ENCODE measurements around the gene IDUA. TPM values are rescaled to one million over a fixed set of nuclear protein-coding genes. Genes with fewer than 3 reads are reported as not detected.
A peak's percentile ranks its signal among the peaks of the same experiment; 100 is the strongest.
"Not testable (repeated sequence)": the region's sequence is repeated elsewhere in the genome, so short reads cannot be mapped to it uniquely, and the experiment has no call there.

The IDUA gene
- total and polyA plus RNA-seq, 4 donors: 5.1 to 40.2 (median 27.0) TPM

DNA sequence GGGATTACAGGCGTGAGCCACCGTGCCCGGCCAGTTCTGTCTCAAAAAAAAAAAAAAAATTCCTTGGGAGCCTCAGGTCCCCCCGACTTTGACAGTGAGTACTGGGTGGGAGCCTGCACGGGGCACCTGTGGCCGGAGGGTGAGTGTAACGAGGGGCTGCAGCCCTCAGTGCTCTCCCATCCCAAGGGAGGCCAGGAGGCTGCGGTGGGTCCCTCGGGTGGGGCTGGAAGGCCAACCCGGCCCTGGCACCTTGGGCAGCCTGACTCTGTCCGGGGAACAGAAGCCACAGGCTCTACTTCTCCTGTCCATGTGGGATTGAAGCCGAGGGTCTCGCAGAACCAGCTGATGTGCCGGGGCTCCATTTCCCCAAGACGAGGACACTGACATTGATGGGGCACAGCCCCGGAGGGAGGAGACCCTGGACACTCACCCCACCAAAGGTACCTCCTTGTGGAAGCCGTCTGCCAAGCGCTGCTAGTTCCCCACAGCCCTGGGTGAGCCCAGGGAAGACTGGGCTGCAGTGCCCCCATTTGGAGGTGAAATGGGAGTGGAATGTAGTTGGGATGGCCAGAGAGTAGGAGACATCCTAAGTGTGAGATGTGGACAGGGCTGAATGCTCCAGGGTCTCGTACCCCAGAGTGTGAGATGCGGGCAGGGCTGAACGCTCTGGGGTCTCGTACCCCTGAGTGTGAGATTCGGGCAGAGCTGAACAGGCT lies 8.6 kb downstream of the IDUA start:
- DNase-seq (ENCODE audit: low read depth in 4 of 6, low spot score in 6 of 6): no peak
- Histone ChIP-seq H3K4me1 (ENCODE audit: control insufficient read depth, insufficient read depth, low read length) (peaks cover 34% of the 10 kb centered on the region), H3K36me3 (ENCODE audit: control insufficient read depth, insufficient read depth, low read length) (peaks cover 41% of the 10 kb centered on the region), H3K9me3 (ENCODE audit: control insufficient read depth, insufficient read depth, low read length) (no peaks in the 10 kb centered on the region), H3K27me3 (ENCODE audit: control insufficient read depth, insufficient read depth, low read length) (peaks cover 2% of the 10 kb centered on the region), H3K27ac (ENCODE audit: low read depth, low read length) (no peak overlapping the region), H3K4me3 (ENCODE audit: low read depth, low read length) (no peak overlapping the region)
- 90% methylated on average over 21 of the region's 23 CpGs for WGBS (ENCODE audit: insufficient coverage)

DNA sequence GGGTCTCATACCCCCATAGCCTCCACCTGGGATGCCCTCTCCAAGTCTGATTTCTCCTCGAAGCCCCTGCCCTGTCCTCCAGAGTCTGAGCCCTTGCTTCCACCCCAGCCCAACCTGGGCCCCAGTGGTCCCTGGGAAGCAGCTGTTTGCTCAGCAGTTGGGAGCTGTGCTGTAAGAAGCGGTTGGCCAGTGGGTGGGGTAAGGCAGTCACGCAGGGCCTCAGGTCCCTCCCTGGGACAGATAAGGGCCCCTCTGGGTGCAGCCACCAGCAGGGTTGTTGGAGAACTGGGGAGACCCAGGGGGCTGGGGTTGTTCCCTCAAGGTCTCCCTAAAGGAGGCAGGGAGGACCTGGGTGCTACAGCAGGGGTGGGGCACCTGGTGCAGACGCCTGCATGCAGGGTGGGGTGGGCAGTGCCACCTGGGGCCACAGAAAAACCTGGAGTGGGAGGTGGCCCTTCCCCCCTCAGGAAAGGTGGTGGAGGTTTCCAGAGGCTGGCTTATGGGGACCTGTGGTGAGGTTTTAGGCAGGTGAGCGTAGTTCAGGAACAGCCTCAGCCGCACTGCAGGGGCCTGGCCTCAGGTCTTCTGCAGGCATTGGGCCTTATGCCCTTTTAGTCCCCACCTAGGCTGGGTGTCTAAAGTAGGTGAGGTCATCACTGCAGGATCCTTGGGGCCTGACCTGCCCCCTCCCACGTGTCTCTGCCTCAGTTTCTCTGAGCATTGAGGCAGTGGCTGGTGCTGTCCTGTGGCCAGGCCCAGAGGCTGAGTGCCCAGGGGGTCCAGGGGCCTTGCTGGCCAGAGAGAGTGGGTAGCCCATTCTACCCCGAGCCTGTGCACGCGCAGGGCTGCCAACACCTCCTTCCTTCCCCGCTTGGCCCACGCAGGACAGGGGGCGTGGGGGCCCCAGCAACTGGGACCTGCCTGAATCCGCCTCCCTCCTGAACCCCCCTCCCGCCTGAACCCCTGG lies 9.5 kb downstream of the IDUA start:
- no peak for DNase-seq (ENCODE audit: low read depth in 4 of 6, low spot score in 6 of 6)
- Histone ChIP-seq H3K4me3 (ENCODE audit: low read depth, low read length) (no peak overlapping the region), H3K9me3 (ENCODE audit: control insufficient read depth, insufficient read depth, low read length) (no peaks in the 10 kb centered on the region), H3K4me1 (ENCODE audit: control insufficient read depth, insufficient read depth, low read length) (peaks cover 34% of the 10 kb centered on the region), H3K36me3 (ENCODE audit: control insufficient read depth, insufficient read depth, low read length) (peaks cover 34% of the 10 kb centered on the region), H3K27ac (ENCODE audit: low read depth, low read length) (no peak overlapping the region), H3K27me3 (ENCODE audit: control insufficient read depth, insufficient read depth, low read length) (peaks cover 9% of the 10 kb centered on the region)
- WGBS (ENCODE audit: insufficient coverage): 68% methylated on average over 14 of the region's 15 CpGs

DNA sequence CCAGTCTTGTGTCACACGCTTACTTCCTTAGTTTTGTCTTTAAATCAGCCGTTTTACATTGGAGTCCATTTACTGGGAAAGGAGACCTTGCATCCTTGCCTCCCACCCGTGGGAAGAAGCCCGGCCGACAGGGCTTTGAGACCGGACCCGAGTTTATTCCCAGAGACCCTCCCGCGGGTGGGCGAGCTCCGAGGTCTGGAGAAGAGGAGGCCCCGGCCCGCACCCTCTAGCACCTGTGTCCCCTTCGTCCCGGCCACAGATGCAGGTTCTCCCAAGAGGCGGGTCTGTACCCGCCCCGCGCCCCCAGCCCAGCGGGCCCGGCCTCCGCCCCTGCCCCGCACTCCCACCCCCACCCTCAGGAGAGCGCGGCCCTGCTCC lies 10.1 kb downstream of the IDUA start:
- WGBS (ENCODE audit: insufficient coverage): 6% methylated on average over 12 of the region's 25 CpGs
- peak in 1 of 6 donors; percentile 24 for DNase-seq (ENCODE audit: low read depth in 4 of 6, low spot score in 6 of 6)
- peaks cover 15% of the 10 kb centered on the region for H3K27me3 ChIP-seq (ENCODE audit: control insufficient read depth, insufficient read depth, low read length)

DNA sequence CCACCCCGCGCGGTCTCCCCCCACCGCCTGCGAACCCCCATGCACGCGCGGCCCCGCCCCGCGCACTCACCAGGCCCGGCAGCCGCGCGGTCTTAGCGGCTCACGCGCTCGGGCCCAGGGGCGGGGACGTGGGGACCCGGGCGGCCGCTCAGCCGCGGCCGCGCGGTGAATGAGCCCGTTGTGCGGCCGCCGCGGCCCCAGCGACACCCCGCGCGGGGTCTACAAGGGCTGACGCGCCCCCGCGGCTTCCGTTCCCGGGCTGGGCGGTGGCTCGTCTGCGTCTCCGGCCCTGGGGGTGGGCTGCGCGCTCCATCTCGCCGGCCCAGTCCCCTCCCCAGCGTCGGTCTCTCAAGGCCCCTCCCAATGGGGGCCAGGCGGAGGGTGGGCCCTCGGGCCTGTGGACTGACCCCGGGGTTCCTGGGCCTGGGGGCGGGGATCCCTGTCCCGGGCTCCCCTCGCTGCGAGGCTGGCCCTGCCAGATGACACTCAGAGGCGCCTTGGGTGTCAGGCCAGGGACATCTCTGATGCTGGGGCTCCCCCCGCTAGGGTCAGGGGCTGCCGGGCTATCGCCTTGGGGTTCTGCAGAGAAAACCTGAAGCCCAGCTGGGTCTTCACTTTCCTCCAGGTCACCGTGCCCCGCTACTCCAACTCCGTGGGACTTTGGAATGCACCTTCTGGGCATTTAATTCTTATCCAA lies 10.7 kb downstream of the IDUA start:
- Histone ChIP-seq H3K4me1 (ENCODE audit: control insufficient read depth, insufficient read depth, low read length) (peaks cover 38% of the 10 kb centered on the region), H3K27me3 (ENCODE audit: control insufficient read depth, insufficient read depth, low read length) (peaks cover 20% of the 10 kb centered on the region), H3K9me3 (ENCODE audit: control insufficient read depth, insufficient read depth, low read length) (no peaks in the 10 kb centered on the region), H3K4me3 (ENCODE audit: low read depth, low read length) (peak overlapping the region; percentile 27), H3K27ac (ENCODE audit: low read depth, low read length) (no peak overlapping the region), H3K36me3 (ENCODE audit: control insufficient read depth, insufficient read depth, low read length) (peaks cover 26% of the 10 kb centered on the region)
- peak in 2 of 6 donors; percentile 72 to 73 for DNase-seq (ENCODE audit: low read depth in 4 of 6, low spot score in 6 of 6)
- 3% methylated on average over 65 of the region's 68 CpGs for WGBS (ENCODE audit: insufficient coverage)

More for the DNA sequence above, 10.1 kb downstream of the IDUA start:
- peaks cover 31% of the 10 kb centered on the region for H3K36me3 ChIP-seq (ENCODE audit: control insufficient read depth, insufficient read depth, low read length)
- H3K27ac ChIP-seq (ENCODE audit: low read depth, low read length): no peak overlapping the region
- H3K9me3 ChIP-seq (ENCODE audit: control insufficient read depth, insufficient read depth, low read length): no peaks in the 10 kb centered on the region
- H3K4me1 ChIP-seq (ENCODE audit: control insufficient read depth, insufficient read depth, low read length): peaks cover 36% of the 10 kb centered on the region
- peak overlapping the region; percentile 21 for H3K4me3 ChIP-seq (ENCODE audit: low read depth, low read length)

DNA sequence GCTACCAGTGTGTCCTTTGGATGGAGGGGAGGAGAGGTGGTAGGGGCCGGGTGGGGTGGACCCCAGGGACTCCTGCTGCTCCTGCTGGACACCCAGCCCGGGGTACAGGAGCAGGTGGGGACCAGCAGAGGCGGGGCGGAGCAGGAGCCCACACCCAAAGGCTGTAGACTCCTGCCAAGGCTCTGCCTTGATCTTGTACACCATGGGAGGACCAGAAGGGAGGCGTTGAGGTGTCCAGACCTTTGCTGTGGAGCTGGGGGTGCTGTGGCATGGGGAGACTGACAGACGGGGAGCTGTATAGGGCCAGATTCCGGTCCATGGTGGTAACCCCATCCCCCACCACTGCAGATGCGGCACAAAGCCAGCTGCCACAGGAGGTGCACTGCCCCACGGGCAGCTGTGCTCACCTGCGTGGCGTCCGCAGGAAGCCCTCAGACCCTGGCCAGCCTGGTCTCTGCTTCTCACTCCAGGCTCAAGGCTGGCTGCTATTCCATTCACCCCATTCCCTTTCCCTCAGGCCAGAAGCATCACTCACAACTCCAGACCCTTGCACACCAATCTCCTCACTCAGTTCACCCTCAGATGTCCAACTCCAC lies 11.3 kb downstream of the IDUA start:
- Histone ChIP-seq H3K36me3 (ENCODE audit: control insufficient read depth, insufficient read depth, low read length) (peaks cover 19% of the 10 kb centered on the region), H3K4me1 (ENCODE audit: control insufficient read depth, insufficient read depth, low read length) (peaks cover 35% of the 10 kb centered on the region), H3K27ac (ENCODE audit: low read depth, low read length) (no peak overlapping the region), H3K4me3 (ENCODE audit: low read depth, low read length) (no peak overlapping the region), H3K27me3 (ENCODE audit: control insufficient read depth, insufficient read depth, low read length) (peaks cover 24% of the 10 kb centered on the region), H3K9me3 (ENCODE audit: control insufficient read depth, insufficient read depth, low read length) (no peaks in the 10 kb centered on the region)
- 70% methylated on average over 12 of the region's 12 CpGs for WGBS (ENCODE audit: insufficient coverage)
- no peak for DNase-seq (ENCODE audit: low read depth in 4 of 6, low spot score in 6 of 6)

DNA sequence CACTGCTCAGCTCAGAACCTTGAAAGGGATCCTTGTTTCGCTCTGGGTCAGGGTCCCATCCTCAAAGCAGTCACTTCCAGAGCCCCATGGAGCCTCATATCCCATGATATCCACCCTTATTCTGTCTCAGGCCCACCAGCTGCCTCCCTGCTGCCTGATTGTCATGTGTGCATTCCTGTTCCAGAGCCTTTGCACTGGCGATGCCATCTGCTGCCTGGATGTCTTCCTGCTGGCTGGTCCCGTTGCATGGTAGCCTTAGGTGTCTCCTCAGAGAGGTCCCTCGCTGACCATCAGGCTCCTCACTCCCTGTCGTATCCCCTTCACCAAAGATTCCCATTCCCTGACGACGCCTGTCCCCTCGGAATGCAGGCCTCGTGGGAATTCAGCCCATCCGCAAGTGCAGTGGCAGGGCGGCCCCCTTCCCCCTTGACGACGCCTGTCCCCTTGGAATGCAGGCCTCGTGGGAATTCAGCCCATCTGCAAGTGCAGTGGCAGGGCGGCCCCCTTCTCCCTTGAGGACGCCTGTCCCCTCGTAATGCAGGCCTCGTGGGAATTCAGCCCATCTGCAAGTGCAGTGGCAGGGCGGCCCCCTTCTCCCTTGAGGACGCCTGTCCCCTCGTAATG lies 12.5 kb downstream of the IDUA start:
- not testable (repeated sequence) for H3K4me3 ChIP-seq (ENCODE audit: low read depth, low read length); H3K9me3 ChIP-seq (ENCODE audit: control insufficient read depth, insufficient read depth, low read length); H3K27ac ChIP-seq (ENCODE audit: low read depth, low read length)
- H3K27me3 ChIP-seq (ENCODE audit: control insufficient read depth, insufficient read depth, low read length): peaks cover 36% of the 10 kb centered on the region
- 41% methylated on average over 13 of the region's 21 CpGs for WGBS (ENCODE audit: insufficient coverage)
- peaks cover 41% of the 10 kb centered on the region for H3K4me1 ChIP-seq (ENCODE audit: control insufficient read depth, insufficient read depth, low read length)
- peak in 1 of 6 donors; percentile 49 for DNase-seq (ENCODE audit: low read depth in 4 of 6, low spot score in 6 of 6)
- peaks cover 21% of the 10 kb centered on the region for H3K36me3 ChIP-seq (ENCODE audit: control insufficient read depth, insufficient read depth, low read length)

DNA sequence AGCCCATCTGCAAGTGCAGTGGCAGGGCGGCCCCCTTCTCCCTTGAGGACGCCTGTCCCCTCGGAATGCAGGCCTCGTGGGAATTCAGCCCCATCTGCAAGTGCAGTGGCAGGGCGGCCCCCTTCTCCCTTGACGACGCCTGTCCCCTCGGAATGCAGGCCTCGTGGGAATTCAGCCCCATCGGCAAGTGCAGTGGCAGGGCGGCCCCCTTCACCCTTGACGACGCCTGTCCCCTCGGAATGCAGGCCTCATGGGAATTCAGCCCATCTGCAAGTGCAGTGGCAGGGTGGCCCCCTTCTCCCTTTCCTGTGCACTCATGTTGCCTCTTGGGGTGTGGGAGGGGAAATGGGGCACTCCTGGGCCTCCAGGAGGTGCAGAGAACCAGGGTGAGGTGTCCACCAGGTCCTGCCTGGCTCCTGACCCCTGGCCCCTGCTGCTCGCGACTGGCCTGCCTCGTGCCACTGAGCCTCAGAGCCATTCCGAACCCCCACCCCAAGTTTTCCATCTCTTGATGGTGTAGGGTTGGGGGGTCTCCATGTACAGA lies 13.1 kb downstream of the IDUA start:
- H3K4me1 ChIP-seq (ENCODE audit: control insufficient read depth, insufficient read depth, low read length): peaks cover 41% of the 10 kb centered on the region
- 47% methylated on average over 13 of the region's 18 CpGs for WGBS (ENCODE audit: insufficient coverage)
- no peak overlapping the region for H3K4me3 ChIP-seq (ENCODE audit: low read depth, low read length)
- H3K27ac ChIP-seq (ENCODE audit: low read depth, low read length): no peak overlapping the region
- peaks cover 38% of the 10 kb centered on the region for H3K27me3 ChIP-seq (ENCODE audit: control insufficient read depth, insufficient read depth, low read length)
- no peak for DNase-seq (ENCODE audit: low read depth in 4 of 6, low spot score in 6 of 6)
- peaks cover 27% of the 10 kb centered on the region for H3K36me3 ChIP-seq (ENCODE audit: control insufficient read depth, insufficient read depth, low read length)
- no peaks in the 10 kb centered on the region for H3K9me3 ChIP-seq (ENCODE audit: control insufficient read depth, insufficient read depth, low read length)

DNA sequence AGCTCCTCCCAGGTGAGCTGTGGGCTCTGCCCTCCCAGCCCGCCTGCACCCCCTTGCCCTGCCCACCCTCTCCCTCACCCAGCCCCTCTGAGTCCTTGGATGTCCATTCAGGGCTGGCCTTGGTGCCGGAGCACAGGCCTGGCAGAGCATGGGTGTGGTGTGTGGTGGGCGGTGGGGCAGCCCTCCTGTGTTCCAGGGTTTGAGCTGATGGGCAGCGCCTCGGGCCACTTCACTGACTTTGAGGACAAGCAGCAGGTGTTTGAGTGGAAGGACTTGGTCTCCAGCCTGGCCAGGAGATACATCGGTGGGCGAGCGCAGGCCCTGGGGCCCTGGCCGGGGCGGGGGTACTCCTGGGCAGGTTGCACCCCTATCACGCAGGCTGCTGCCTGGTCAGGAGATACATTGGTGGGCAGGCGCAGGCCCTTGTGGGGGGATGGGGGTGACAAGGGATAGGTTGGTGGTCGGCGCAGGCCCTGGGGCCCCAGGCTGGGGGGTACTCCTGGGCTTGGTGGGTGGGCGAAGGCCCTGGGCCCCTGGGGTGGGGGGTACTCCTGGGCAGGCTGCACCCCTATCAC lies 13.9 kb downstream of the IDUA start:
- Histone ChIP-seq H3K27me3 (ENCODE audit: control insufficient read depth, insufficient read depth, low read length) (peaks cover 43% of the 10 kb centered on the region), H3K9me3 (ENCODE audit: control insufficient read depth, insufficient read depth, low read length) (no peaks in the 10 kb centered on the region), H3K27ac (ENCODE audit: low read depth, low read length) (no peak overlapping the region), H3K4me1 (ENCODE audit: control insufficient read depth, insufficient read depth, low read length) (peaks cover 41% of the 10 kb centered on the region), H3K36me3 (ENCODE audit: control insufficient read depth, insufficient read depth, low read length) (peaks cover 30% of the 10 kb centered on the region), H3K4me3 (ENCODE audit: low read depth, low read length) (no peak overlapping the region)
- no peak for DNase-seq (ENCODE audit: low read depth in 4 of 6, low spot score in 6 of 6)
- 97% methylated on average over 11 of the region's 15 CpGs for WGBS (ENCODE audit: insufficient coverage)

Measured in spinal cord (tissue), 10 donors.